NT2/D1 (cell line): ENCODE results near the gene DTNB.

Source experiments
- DNase-seq: peaks from one replicate; pipeline ENCODE4 v3.0.0-alpha.2; 2011; ENCODE audit warnings: low read depth, low spot score
- H3K27me3 ChIP-seq: 2 replicates; pipeline ENCODE4 v1.6.0; 2011; ENCODE audit warnings: mild to moderate bottlenecking; ENCODE audit not compliant: insufficient read length, insufficient read depth
- H3K36me3 ChIP-seq: 2 replicates; pipeline ENCODE4 v1.6.1; 2011; ENCODE audit warnings: mild to moderate bottlenecking, low read length, mixed read lengths; ENCODE audit not compliant: insufficient read depth, insufficient read length
- H3K4me1 ChIP-seq: 2 replicates; pipeline ENCODE4 v1.5.1; 2011; ENCODE audit not compliant: insufficient read depth, insufficient read length
- H3K4me3 ChIP-seq: 2 replicates; pipeline ENCODE4 v1.5.1; 2011; ENCODE audit warnings: low read depth; ENCODE audit not compliant: insufficient read length
- H3K9ac ChIP-seq: 2 replicates; pipeline ENCODE4 v1.6.0; 2011; ENCODE audit warnings: low read depth; ENCODE audit not compliant: insufficient read length
- H3K9me3 ChIP-seq: 2 replicates; pipeline ENCODE4 v1.5.1; 2011; ENCODE audit warnings: mild to moderate bottlenecking, low read length; ENCODE audit not compliant: insufficient read depth
- SUZ12 ChIP-seq: IDR thresholded peaks from 2 replicates; pipeline ENCODE4 v1.6.1; 2011; ENCODE audit not compliant: insufficient read length, insufficient read depth; ENCODE audit errors: extremely low read depth
- YY1 ChIP-seq: IDR thresholded peaks from 2 replicates; pipeline ENCODE4 v1.6.1; 2011; ENCODE audit not compliant: insufficient read length, insufficient read depth
- ZNF274 ChIP-seq: IDR thresholded peaks from 2 replicates; pipeline ENCODE4 v1.6.1; 2011; ENCODE audit warnings: mild to moderate bottlenecking, low read depth, low read length

The DTNB gene

DNA sequence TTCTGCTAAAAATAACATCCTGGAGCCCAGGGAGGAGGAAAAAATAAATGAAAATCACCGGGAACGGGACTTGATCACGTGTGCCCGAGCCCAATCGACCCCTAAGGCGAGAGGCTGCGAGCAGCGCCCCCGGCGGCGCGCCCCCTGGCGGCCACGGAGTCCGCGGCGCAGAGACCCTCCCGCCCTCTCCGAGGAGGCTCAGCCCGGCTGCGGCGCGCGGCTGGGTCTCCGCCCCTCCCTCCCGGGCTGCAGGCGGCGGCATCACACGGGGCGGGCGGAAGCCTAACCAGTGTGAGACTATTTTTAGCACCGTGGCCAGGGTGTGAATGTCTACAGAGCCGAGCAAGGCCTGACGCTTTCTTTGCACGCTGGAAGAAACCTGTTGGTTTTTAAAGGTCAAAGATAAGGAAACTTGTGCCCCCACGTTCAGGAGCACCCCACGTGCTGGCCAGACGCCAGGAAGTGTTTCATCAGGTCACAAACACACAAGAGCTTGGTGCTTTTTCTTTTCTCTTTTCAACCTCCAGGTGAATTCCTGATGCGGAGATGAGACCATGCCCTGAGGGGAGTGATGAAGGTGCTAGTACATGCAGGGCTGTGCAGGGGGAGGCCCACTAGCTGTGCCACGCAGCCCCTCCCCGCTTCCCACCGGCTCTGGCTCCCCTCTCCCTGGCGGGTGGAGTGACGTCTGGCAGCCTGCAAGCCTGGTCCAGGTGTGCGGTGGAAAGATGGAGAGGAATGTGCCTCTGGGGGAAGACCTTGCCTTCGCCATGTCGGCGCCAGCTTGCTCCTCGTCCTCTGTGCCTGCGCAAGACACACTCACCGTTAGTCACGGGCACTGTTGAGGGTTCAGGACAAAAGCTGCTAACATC, 296.4 kb downstream of the DTNB start:
- no peaks in the 10 kb centered on the region for H3K9me3 ChIP-seq
- no peak overlapping the region for H3K4me3 ChIP-seq
- peaks cover 7% of the 10 kb centered on the region for H3K4me1 ChIP-seq
- no peaks in the 10 kb centered on the region for H3K36me3 ChIP-seq
- peaks cover 3% of the 10 kb centered on the region for H3K27me3 ChIP-seq
- H3K9ac ChIP-seq, result peak overlapping the region; percentile 63
- TF ChIP-seq SUZ12 (no peak), YY1 (no peak), ZNF274 (no peak)
- DNase-seq, result peak; percentile 90

GRCh38 chr2:25375989-25376545, 297.3 kb downstream of the DTNB start:
- no peak for TF ChIP-seq YY1

GRCh38 chr2:25375371-25375988, 297.9 kb downstream of the DTNB start:
- no peak for DNase-seq
- peaks cover 3% of the 10 kb centered on the region for H3K27me3 ChIP-seq
- no peaks in the 10 kb centered on the region for H3K36me3 ChIP-seq
- TF ChIP-seq YY1, result no peak
- TF ChIP-seq SUZ12, result no peak
- TF ChIP-seq ZNF274, result no peak
- no peak overlapping the region for H3K9ac ChIP-seq
- no peaks in the 10 kb centered on the region for H3K9me3 ChIP-seq
- H3K4me3 ChIP-seq, result no peak overlapping the region
- peaks cover 7% of the 10 kb centered on the region for H3K4me1 ChIP-seq

More at GRCh38 chr2:25375989-25376545, 297.3 kb downstream of the DTNB start:
- DNase-seq, result no peak
- H3K36me3 ChIP-seq, result no peaks in the 10 kb centered on the region
- H3K9me3 ChIP-seq, result no peaks in the 10 kb centered on the region
- no peak overlapping the region for H3K4me3 ChIP-seq
- no peak overlapping the region for H3K9ac ChIP-seq
- H3K27me3 ChIP-seq, result peaks cover 3% of the 10 kb centered on the region
- peaks cover 7% of the 10 kb centered on the region for H3K4me1 ChIP-seq

DNA sequence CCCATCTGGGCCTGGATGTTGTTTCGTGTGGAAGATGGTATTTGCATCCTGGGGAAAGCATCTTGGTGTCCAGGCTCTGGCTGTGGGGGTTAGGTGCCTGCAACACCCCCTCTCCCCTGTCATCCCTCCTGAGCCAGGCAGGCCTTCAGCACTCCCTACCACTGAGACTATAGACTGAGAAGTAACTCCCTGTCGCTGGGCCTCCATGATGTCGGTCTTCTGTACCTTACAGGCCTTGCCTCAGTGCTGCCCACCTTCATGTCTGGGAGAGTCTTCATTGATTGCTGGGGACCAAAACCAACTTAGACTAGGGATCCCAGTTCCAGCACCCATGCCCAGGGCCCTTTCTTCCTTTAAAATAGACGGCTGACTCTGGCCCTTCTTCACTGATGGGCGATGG, 298.6 kb downstream of the DTNB start:
- Histone ChIP-seq H3K4me1 (peaks cover 7% of the 10 kb centered on the region), H3K4me3 (no peak overlapping the region), H3K9me3 (no peaks in the 10 kb centered on the region), H3K36me3 (no peaks in the 10 kb centered on the region), H3K27me3 (peaks cover 3% of the 10 kb centered on the region), H3K9ac (no peak overlapping the region)
- TF ChIP-seq ZNF274 (no peak), SUZ12 (no peak), YY1 (no peak)
- DNase-seq, result no peak

DNA sequence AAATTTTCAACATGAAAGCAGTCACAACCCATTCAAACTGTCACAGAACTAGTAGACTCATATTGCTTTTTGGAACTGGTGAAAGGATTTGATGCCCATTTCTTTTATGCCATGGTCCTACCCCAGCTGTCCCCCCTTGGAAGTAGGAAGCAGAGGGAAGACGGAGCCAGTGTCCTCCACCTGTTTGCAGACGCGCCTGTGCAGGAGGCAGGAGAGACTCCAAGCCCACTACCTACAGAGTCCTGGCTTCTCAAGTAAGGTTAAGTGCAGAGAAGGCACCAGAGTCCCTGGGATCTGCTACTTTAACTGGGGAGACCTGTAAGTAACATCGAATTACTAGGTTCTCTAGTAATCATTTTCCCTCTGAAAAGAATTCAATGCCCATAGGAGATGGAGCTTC, 299.0 kb downstream of the DTNB start:
- DNase-seq, result no peak
- no peak overlapping the region for H3K4me3 ChIP-seq
- peaks cover 3% of the 10 kb centered on the region for H3K27me3 ChIP-seq
- H3K9me3 ChIP-seq, result no peaks in the 10 kb centered on the region
- TF ChIP-seq ZNF274, result no peak
- TF ChIP-seq SUZ12, result no peak
- H3K9ac ChIP-seq, result no peak overlapping the region
- H3K36me3 ChIP-seq, result no peaks in the 10 kb centered on the region
- peaks cover 7% of the 10 kb centered on the region for H3K4me1 ChIP-seq

- H3K9ac ChIP-seq, result no peak overlapping the region
- peaks cover 7% of the 10 kb centered on the region for H3K4me1 ChIP-seq
- no peaks in the 10 kb centered on the region for H3K9me3 ChIP-seq
- no peak for DNase-seq
- no peaks in the 10 kb centered on the region for H3K36me3 ChIP-seq
- peaks cover 3% of the 10 kb centered on the region for H3K27me3 ChIP-seq
- no peak for TF ChIP-seq ZNF274
- TF ChIP-seq YY1, result no peak
- no peak for TF ChIP-seq SUZ12
- H3K4me3 ChIP-seq, result no peak overlapping the region
These were observed 300.0 kb downstream of the DTNB start for GRCh38 chr2:25373269-25373981.
